CD14-positive monocyte (primary cell): ENCODE data around the gene PACC1. TPM values are rescaled to one million over a fixed set of nuclear protein-coding genes. Genes with fewer than 3 reads are reported as not detected.

Source experiments
- DNase-seq, 3 donors: peaks; one replicate each; pipeline ENCODE4 v3.0.0-alpha.2; 2011 to 2022
- H2AFZ ChIP-seq: 2 replicates; pipeline ENCODE4 v1.6.0; 2012; ENCODE audit warnings: mild to moderate bottlenecking, low read depth, low read length, inconsistent platforms; ENCODE audit not compliant: insufficient read depth, poor library complexity, severe bottlenecking
- H3K27ac ChIP-seq, 2 donors: 1 replicate in 1 of 2; 2 replicates in 1 of 2; pipeline ENCODE4 v1.5.1; 2012 to 2013; ENCODE audit warnings: low read length in 2 of 2, control low read depth in 1 of 2, inconsistent platforms in 1 of 2, low read depth in 1 of 2, mild to moderate bottlenecking in 1 of 2
- H3K27me3 ChIP-seq, 2 donors: one replicate each; pipeline versions ENCODE4 v1.6.0 to v1.6.1; 2011 to 2013; ENCODE audit warnings: low read length in 2 of 2; ENCODE audit not compliant: control insufficient read depth in 2 of 2, insufficient read depth in 2 of 2
- H3K36me3 ChIP-seq, 2 donors: replicated peaks in 1 of 2; 1 replicate in 1 of 2; 2 replicates in 1 of 2; pipeline versions ENCODE4 v1.5.1 to v1.6.1; 2012 to 2013; ENCODE audit warnings: low read length in 2 of 2, control low read depth in 1 of 2, inconsistent platforms in 1 of 2, mild to moderate bottlenecking in 1 of 2; ENCODE audit not compliant: insufficient read depth in 2 of 2, control insufficient read depth in 1 of 2
- H3K4me1 ChIP-seq, 2 donors: 1 replicate in 1 of 2; 2 replicates in 1 of 2; pipeline versions ENCODE4 v1.5.1 to v1.6.1; 2012 to 2013; ENCODE audit warnings: low read length in 2 of 2, control low read depth in 1 of 2, inconsistent platforms in 1 of 2, mild to moderate bottlenecking in 1 of 2, moderate library complexity in 1 of 2; ENCODE audit not compliant: insufficient read depth in 2 of 2, control insufficient read depth in 1 of 2
- H3K4me2 ChIP-seq: replicated peaks from 2 replicates; pipeline ENCODE3; 2012; ENCODE audit warnings: low read length, moderate library complexity, mild to moderate bottlenecking; ENCODE audit not compliant: poor library complexity, severe bottlenecking; ENCODE audit errors: extremely low read depth
- H3K4me3 ChIP-seq, 3 experiments: fragments of 200-600 bp in 1 of 3; sonication (generic) in 1 of 3; replicated peaks in 1 of 3; 1 replicate in 2 of 3; 2 replicates in 1 of 3; pipeline ENCODE4 v1.5.1; 2011 to 2013; ENCODE audit warnings: low read length in 3 of 3, mild to moderate bottlenecking in 3 of 3, control low read depth in 2 of 3, low read depth in 2 of 3, inconsistent platforms in 1 of 3, moderate library complexity in 1 of 3
- H3K79me2 ChIP-seq: 2 replicates; pipeline ENCODE4 v1.6.0; 2012; ENCODE audit warnings: mild to moderate bottlenecking, control low read depth, inconsistent platforms, low read length, moderate library complexity; ENCODE audit not compliant: insufficient read depth
- H3K9ac ChIP-seq: 2 replicates; pipeline ENCODE4 v1.6.0; 2017; ENCODE audit warnings: low read length, mild to moderate bottlenecking; ENCODE audit not compliant: insufficient read depth, poor library complexity, severe bottlenecking
- H3K9me3 ChIP-seq, 2 donors: replicated peaks in 1 of 2; 1 replicate in 1 of 2; 2 replicates in 1 of 2; pipeline versions ENCODE4 v1.5.1 to v1.6.1; 2012 to 2013; ENCODE audit warnings: low read length in 2 of 2, control low read depth in 1 of 2; ENCODE audit not compliant: control insufficient read depth in 1 of 2, insufficient read depth in 1 of 2
- H4K20me1 ChIP-seq: 2 replicates; pipeline ENCODE4 v1.6.0; 2012; ENCODE audit warnings: mild to moderate bottlenecking, low read length, control low read depth, moderate library complexity; ENCODE audit not compliant: insufficient read depth
- H3K27ac Mint-ChIP-seq, 7 donors: one replicate each; pipeline ENCODE4 v1.8.0; 2020; ENCODE audit warnings: mild to moderate bottlenecking in 7 of 7, mixed read lengths in 7 of 7, moderate library complexity in 6 of 7, inconsistent platforms in 2 of 7
- H3K27me3 Mint-ChIP-seq, 3 donors: one replicate each; pipeline ENCODE4 v1.8.0; 2021 to 2022; ENCODE audit warnings: low read depth in 3 of 3, mild to moderate bottlenecking in 3 of 3, mixed read lengths in 3 of 3, moderate library complexity in 3 of 3, inconsistent platforms in 1 of 3
- H3K36me3 Mint-ChIP-seq, 2 donors: one replicate each; pipeline ENCODE4 v1.8.0; 2020; ENCODE audit warnings: mixed read lengths in 2 of 2, inconsistent platforms in 1 of 2, mild to moderate bottlenecking in 1 of 2
- H3K4me1 Mint-ChIP-seq: one replicate; pipeline ENCODE4 v1.8.0; 2020; ENCODE audit warnings: mild to moderate bottlenecking, mixed read lengths
- H3K4me3 Mint-ChIP-seq, 2 donors: one replicate each; pipeline ENCODE4 v1.8.0; 2020; ENCODE audit warnings: mild to moderate bottlenecking in 2 of 2, mixed read lengths in 2 of 2, moderate library complexity in 1 of 2
- H3K9me3 Mint-ChIP-seq, 7 donors: one replicate each; pipeline ENCODE4 v1.8.0; 2020 to 2022; ENCODE audit warnings: mixed read lengths in 7 of 7, mild to moderate bottlenecking in 6 of 7, moderate library complexity in 6 of 7, inconsistent platforms in 2 of 7
- WGBS: methylation state at CpG from one replicate; pipeline ENCODE4 v1.1.5; 2013; ENCODE audit warnings: missing lambda C conversion rate; ENCODE audit not compliant: insufficient coverage; 5-methylcytosine and 5-hydroxymethylcytosine counted together
- intact Hi-C, 2 donors: fragments of 100-400 bp; cut with micrococcal nuclease; formaldehyde crosslinking; loops; one replicate each; pipeline versions ENCODE4 v1.15.0 to v1.15.1; 2023
- polyA plus RNA-seq, 3 donors: library from polyadenylated mRNA; depleted of rRNA in 1 of 3; unstranded in 2 of 3; stranded (reverse) in 1 of 3; fragments of 300-500 nt in 2 of 3; fragments of >200 nt in 1 of 3; fragmentation: Illumina TruSeq in 2 of 3; gene quantifications; 1 replicate in 2 of 3; 2 replicates in 1 of 3; pipeline ENCODE4 v1.2.3, GENCODE V29; 2012 to 2021
- small RNA-seq: library from RNA; depleted of rRNA; stranded (forward); fragments of <200 nt; gene quantifications from one replicate; pipeline ENCODE3, GENCODE V24; 2012; ENCODE audit warnings: low read depth; ENCODE audit not compliant: insufficient read length
- TF ChIP-seq, protein P1 (sequence below): fragments of 200-600 bp; IDR thresholded peaks from one replicate; pipeline ENCODE4 v1.8.0; 2022; ENCODE audit warnings: antibody characterized with exemption, mild to moderate bottlenecking

PACC1 gene
- polyA plus RNA-seq, 3 donors = 14.0 to 16.6 (median 14.7) TPM

DNA sequence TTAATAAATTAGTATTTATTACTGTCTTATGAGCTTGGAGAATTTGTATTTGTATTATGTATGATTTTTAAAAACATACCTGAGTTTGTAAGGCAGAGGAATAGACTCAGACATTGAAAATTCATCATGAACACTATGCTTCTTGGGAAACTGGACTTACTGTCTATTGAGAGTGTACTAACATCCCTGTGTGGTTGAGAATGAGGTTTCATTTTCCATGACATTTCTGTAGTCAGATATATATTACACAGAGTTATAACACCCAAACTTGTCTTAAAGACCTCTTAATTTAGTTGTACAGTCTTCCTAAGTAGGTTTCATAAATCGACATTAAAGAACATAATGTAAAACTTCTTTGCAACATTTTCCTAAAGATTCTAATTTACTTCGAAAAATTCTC lies 99.5 kb downstream of the PACC1 start:
- intact Hi-C loops = no loop called here
- no peak for DNase-seq
- Mint-ChIP-seq H3K27ac (no peak overlapping the region), H3K9me3 (no peaks in the 10 kb centered on the region), H3K27me3 (no peaks in the 10 kb centered on the region), H3K4me1 (peaks cover 21% of the 10 kb centered on the region), H3K4me3 (no peak overlapping the region), H3K36me3 (peaks cover 4 to 30% of the 10 kb centered on the region in 2 donors)
- H3K79me2 ChIP-seq = peaks cover 94% of the 10 kb centered on the region
- no peaks in the 10 kb centered on the region for H3K9me3 ChIP-seq
- WGBS = no CpG with 5 or more reads among the region's 2 CpGs
- no peaks in the 10 kb centered on the region for H3K27me3 ChIP-seq
- H3K27ac ChIP-seq = no peak overlapping the region
- TF ChIP-seq, protein P1, sequence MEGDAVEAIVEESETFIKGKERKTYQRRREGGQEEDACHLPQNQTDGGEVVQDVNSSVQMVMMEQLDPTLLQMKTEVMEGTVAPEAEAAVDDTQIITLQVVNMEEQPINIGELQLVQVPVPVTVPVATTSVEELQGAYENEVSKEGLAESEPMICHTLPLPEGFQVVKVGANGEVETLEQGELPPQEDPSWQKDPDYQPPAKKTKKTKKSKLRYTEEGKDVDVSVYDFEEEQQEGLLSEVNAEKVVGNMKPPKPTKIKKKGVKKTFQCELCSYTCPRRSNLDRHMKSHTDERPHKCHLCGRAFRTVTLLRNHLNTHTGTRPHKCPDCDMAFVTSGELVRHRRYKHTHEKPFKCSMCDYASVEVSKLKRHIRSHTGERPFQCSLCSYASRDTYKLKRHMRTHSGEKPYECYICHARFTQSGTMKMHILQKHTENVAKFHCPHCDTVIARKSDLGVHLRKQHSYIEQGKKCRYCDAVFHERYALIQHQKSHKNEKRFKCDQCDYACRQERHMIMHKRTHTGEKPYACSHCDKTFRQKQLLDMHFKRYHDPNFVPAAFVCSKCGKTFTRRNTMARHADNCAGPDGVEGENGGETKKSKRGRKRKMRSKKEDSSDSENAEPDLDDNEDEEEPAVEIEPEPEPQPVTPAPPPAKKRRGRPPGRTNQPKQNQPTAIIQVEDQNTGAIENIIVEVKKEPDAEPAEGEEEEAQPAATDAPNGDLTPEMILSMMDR = no peak
- H4K20me1 ChIP-seq = peaks cover 94% of the 10 kb centered on the region
- H3K4me2 ChIP-seq = no peak overlapping the region
- H3K4me3 ChIP-seq = no peak overlapping the region
- H2AFZ ChIP-seq = no peak overlapping the region
- peaks cover 7% of the 10 kb centered on the region in 2 donors for H3K4me1 ChIP-seq
- H3K36me3 ChIP-seq = peaks cover 6 to 8% of the 10 kb centered on the region in 2 donors
- H3K9ac ChIP-seq = no peak overlapping the region

Small RNA genes within 50 kb of the gene (small RNA-seq; reads per million reads assigned to genes)
- gene SNORA16B = not detected

Other genes starting within 250 kb of the PACC1 start
- gene PPP2R5A, start 129.5 kb downstream of the PACC1 start, polyA plus RNA-seq = 10 to 100 TPM; 28.1 to 38.4 (median 31.1) TPM
- gene NENF, start 18.0 kb upstream of the PACC1 start, polyA plus RNA-seq = 10 to 100 TPM in 2 of 3 donors, 1 to 10 TPM in 1; 9.7 to 56.4 (median 42.3) TPM
- gene ATF3, start 193.9 kb upstream of the PACC1 start, polyA plus RNA-seq = 100 to 1,000 TPM in 1 of 3 donors, 10 to 100 TPM in 2; 10.4 to 227 (median 13.3) TPM